CD14-positive monocyte (primary cell): ENCODE measurements around the gene ABHD16B. TPM values are rescaled to one million over a fixed set of nuclear protein-coding genes. Genes with fewer than 3 reads are reported as not detected.

Source experiments
- DNase-seq, 3 donors: peaks; one replicate each; pipeline ENCODE4 v3.0.0-alpha.2; 2011 to 2022
- H2AFZ ChIP-seq: 2 replicates; pipeline ENCODE4 v1.6.0; 2012; ENCODE audit warnings: mild to moderate bottlenecking, low read depth, low read length, inconsistent platforms; ENCODE audit not compliant: insufficient read depth, poor library complexity, severe bottlenecking
- H3K27ac ChIP-seq, 2 donors: 1 replicate in 1 of 2; 2 replicates in 1 of 2; pipeline ENCODE4 v1.5.1; 2012 to 2013; ENCODE audit warnings: low read length in 2 of 2, control low read depth in 1 of 2, inconsistent platforms in 1 of 2, low read depth in 1 of 2, mild to moderate bottlenecking in 1 of 2
- H3K27me3 ChIP-seq, 2 donors: one replicate each; pipeline versions ENCODE4 v1.6.0 to v1.6.1; 2011 to 2013; ENCODE audit warnings: low read length in 2 of 2; ENCODE audit not compliant: control insufficient read depth in 2 of 2, insufficient read depth in 2 of 2
- H3K36me3 ChIP-seq, 2 donors: replicated peaks in 1 of 2; 1 replicate in 1 of 2; 2 replicates in 1 of 2; pipeline versions ENCODE4 v1.5.1 to v1.6.1; 2012 to 2013; ENCODE audit warnings: low read length in 2 of 2, control low read depth in 1 of 2, inconsistent platforms in 1 of 2, mild to moderate bottlenecking in 1 of 2; ENCODE audit not compliant: insufficient read depth in 2 of 2, control insufficient read depth in 1 of 2
- H3K4me1 ChIP-seq, 2 donors: 1 replicate in 1 of 2; 2 replicates in 1 of 2; pipeline versions ENCODE4 v1.5.1 to v1.6.1; 2012 to 2013; ENCODE audit warnings: low read length in 2 of 2, control low read depth in 1 of 2, inconsistent platforms in 1 of 2, mild to moderate bottlenecking in 1 of 2, moderate library complexity in 1 of 2; ENCODE audit not compliant: insufficient read depth in 2 of 2, control insufficient read depth in 1 of 2
- H3K4me2 ChIP-seq: replicated peaks from 2 replicates; pipeline ENCODE3; 2012; ENCODE audit warnings: low read length, moderate library complexity, mild to moderate bottlenecking; ENCODE audit not compliant: poor library complexity, severe bottlenecking; ENCODE audit errors: extremely low read depth
- H3K4me3 ChIP-seq, 3 experiments: fragments of 200-600 bp in 1 of 3; sonication (generic) in 1 of 3; replicated peaks in 1 of 3; 1 replicate in 2 of 3; 2 replicates in 1 of 3; pipeline ENCODE4 v1.5.1; 2011 to 2013; ENCODE audit warnings: low read length in 3 of 3, mild to moderate bottlenecking in 3 of 3, control low read depth in 2 of 3, low read depth in 2 of 3, inconsistent platforms in 1 of 3, moderate library complexity in 1 of 3
- H3K79me2 ChIP-seq: 2 replicates; pipeline ENCODE4 v1.6.0; 2012; ENCODE audit warnings: mild to moderate bottlenecking, control low read depth, inconsistent platforms, low read length, moderate library complexity; ENCODE audit not compliant: insufficient read depth
- H3K9ac ChIP-seq: 2 replicates; pipeline ENCODE4 v1.6.0; 2017; ENCODE audit warnings: low read length, mild to moderate bottlenecking; ENCODE audit not compliant: insufficient read depth, poor library complexity, severe bottlenecking
- H3K9me3 ChIP-seq, 2 donors: replicated peaks in 1 of 2; 1 replicate in 1 of 2; 2 replicates in 1 of 2; pipeline versions ENCODE4 v1.5.1 to v1.6.1; 2012 to 2013; ENCODE audit warnings: low read length in 2 of 2, control low read depth in 1 of 2; ENCODE audit not compliant: control insufficient read depth in 1 of 2, insufficient read depth in 1 of 2
- H4K20me1 ChIP-seq: 2 replicates; pipeline ENCODE4 v1.6.0; 2012; ENCODE audit warnings: mild to moderate bottlenecking, low read length, control low read depth, moderate library complexity; ENCODE audit not compliant: insufficient read depth
- H3K27ac Mint-ChIP-seq, 7 donors: one replicate each; pipeline ENCODE4 v1.8.0; 2020; ENCODE audit warnings: mild to moderate bottlenecking in 7 of 7, mixed read lengths in 7 of 7, moderate library complexity in 6 of 7, inconsistent platforms in 2 of 7
- H3K27me3 Mint-ChIP-seq, 3 donors: one replicate each; pipeline ENCODE4 v1.8.0; 2021 to 2022; ENCODE audit warnings: low read depth in 3 of 3, mild to moderate bottlenecking in 3 of 3, mixed read lengths in 3 of 3, moderate library complexity in 3 of 3, inconsistent platforms in 1 of 3
- H3K36me3 Mint-ChIP-seq, 2 donors: one replicate each; pipeline ENCODE4 v1.8.0; 2020; ENCODE audit warnings: mixed read lengths in 2 of 2, inconsistent platforms in 1 of 2, mild to moderate bottlenecking in 1 of 2
- H3K4me1 Mint-ChIP-seq: one replicate; pipeline ENCODE4 v1.8.0; 2020; ENCODE audit warnings: mild to moderate bottlenecking, mixed read lengths
- H3K4me3 Mint-ChIP-seq, 2 donors: one replicate each; pipeline ENCODE4 v1.8.0; 2020; ENCODE audit warnings: mild to moderate bottlenecking in 2 of 2, mixed read lengths in 2 of 2, moderate library complexity in 1 of 2
- H3K9me3 Mint-ChIP-seq, 7 donors: one replicate each; pipeline ENCODE4 v1.8.0; 2020 to 2022; ENCODE audit warnings: mixed read lengths in 7 of 7, mild to moderate bottlenecking in 6 of 7, moderate library complexity in 6 of 7, inconsistent platforms in 2 of 7
- CTCF ChIP-seq: fragments of 200-600 bp; IDR thresholded peaks from one replicate; pipeline ENCODE4 v1.8.0; 2022; ENCODE audit warnings: antibody characterized with exemption, mild to moderate bottlenecking
- WGBS: methylation state at CpG from one replicate; pipeline ENCODE4 v1.1.5; 2013; ENCODE audit warnings: missing lambda C conversion rate; ENCODE audit not compliant: insufficient coverage; 5-methylcytosine and 5-hydroxymethylcytosine counted together
- intact Hi-C, 2 donors: fragments of 100-400 bp; cut with micrococcal nuclease; formaldehyde crosslinking; loops; one replicate each; pipeline versions ENCODE4 v1.15.0 to v1.15.1; 2023
- polyA plus RNA-seq, 3 donors: library from polyadenylated mRNA; depleted of rRNA in 1 of 3; unstranded in 2 of 3; stranded (reverse) in 1 of 3; fragments of 300-500 nt in 2 of 3; fragments of >200 nt in 1 of 3; fragmentation: Illumina TruSeq in 2 of 3; gene quantifications; 1 replicate in 2 of 3; 2 replicates in 1 of 3; pipeline ENCODE4 v1.2.3, GENCODE V29; 2012 to 2021

Gene ABHD16B
- polyA plus RNA-seq, 3 donors, result not detected

GRCh38 chr20:63826753-63827152 is 34.5 kb upstream of the ABHD16B start:
- Mint-ChIP-seq H3K27me3 (peaks cover 41 to 54% (median 52%) of the 10 kb centered on the region in 3 donors), H3K27ac (no peak overlapping the region), H3K4me3 (peak overlapping the region in 1 of 2 donors; percentile 65), H3K9me3 (peaks cover 0 to 20% (median 7%) of the 10 kb centered on the region in 7 donors), H3K36me3 (peaks cover 0 to 8% of the 10 kb centered on the region in 2 donors), H3K4me1 (peaks cover 13% of the 10 kb centered on the region)
- Histone ChIP-seq H3K9me3 (peaks cover 2 to 12% of the 10 kb centered on the region in 2 donors), H3K4me3 (no peak overlapping the region), H3K4me2 (no peak overlapping the region), H3K4me1 (peaks cover 9 to 20% of the 10 kb centered on the region in 2 donors), H3K27ac (no peak overlapping the region), H2AFZ (no peak overlapping the region), H3K36me3 (no peaks in the 10 kb centered on the region), H4K20me1 (peaks cover 11% of the 10 kb centered on the region), H3K27me3 (peaks cover 19 to 36% of the 10 kb centered on the region in 2 donors), H3K9ac (no peak overlapping the region), H3K79me2 (no peaks in the 10 kb centered on the region)
- intact Hi-C loops, result loop anchor here in 1 of 2 donors (5.0 kb wide), 1 partner anchor 36 kb away; the partner anchor contains the start of gene ABHD16B
- WGBS, result 96% methylated on average over 13 of the region's 13 CpGs
- TF ChIP-seq CTCF, result no peak
- no peak for DNase-seq

- Histone ChIP-seq H4K20me1 (peaks cover 11% of the 10 kb centered on the region), H3K4me1 (peaks cover 9 to 21% of the 10 kb centered on the region in 2 donors), H3K9ac (no peak overlapping the region), H3K27me3 (peaks cover 28 to 46% of the 10 kb centered on the region in 2 donors), H3K79me2 (no peaks in the 10 kb centered on the region), H3K4me3 (no peak overlapping the region), H2AFZ (no peak overlapping the region), H3K9me3 (peaks cover 2 to 12% of the 10 kb centered on the region in 2 donors), H3K4me2 (no peak overlapping the region), H3K36me3 (no peaks in the 10 kb centered on the region), H3K27ac (no peak overlapping the region)
- no peak for TF ChIP-seq CTCF
- intact Hi-C loops, result loop anchor here in 1 of 2 donors (5.0 kb wide), 1 partner anchor 34 kb away; the partner anchor contains the start of gene ABHD16B
- Mint-ChIP-seq H3K27ac (no peak overlapping the region), H3K9me3 (peaks cover 0 to 20% (median 7%) of the 10 kb centered on the region in 7 donors), H3K27me3 (peaks cover 51 to 59% (median 59%) of the 10 kb centered on the region in 3 donors), H3K4me1 (peaks cover 9% of the 10 kb centered on the region), H3K4me3 (peak overlapping the region in 1 of 2 donors; percentile 96), H3K36me3 (peaks cover 0 to 8% of the 10 kb centered on the region in 2 donors)
- DNase-seq, result no peak
- WGBS, result 100% methylated on average over 4 of the region's 8 CpGs
Observed at GRCh38 chr20:63828124-63828523, 33.2 kb upstream of the ABHD16B start.
